ENCODE measurements around the gene TNFAIP6.

The TNFAIP6 gene

GRCh38 chr2:151409601-151410484 is 52.5 kb downstream of the TNFAIP6 start, which contains the start of gene RIF1:
RIF1 (plus strand) TSS chr2:151409902; CDS start chr2:151410424, 522 bp downstream.
- peaks cover 28 to 35% of the 10 kb centered on the region in 2 experiments for H3K36me3 ChIP-seq (ENCODE audit: control insufficient read depth in 2 of 2, insufficient read depth in 1 of 2, low read length in 2 of 2)
- H3K9me3 ChIP-seq (ENCODE audit: control insufficient read depth, insufficient read depth, low read depth, low read length) = no peaks in the 10 kb centered on the region
- H3K4me3 ChIP-seq (ENCODE audit: low read depth, low read length) = peak within 1 kb of the TSS; percentile 87
- ChIA-PET CTCF (interaction anchor here (0.7 kb wide), 1 partner anchor 222 kb away, joined by 4 read pairs; no protein-coding TSS in a partner anchor), POLR2A (interaction anchor here (0.6 to 1.4 kb wide), 7 partner anchors 11 to 925 kb away, joined by 3 to 11 read pairs (median 4); partner anchors contain the start of genes FMNL2, NMI and RBM43)
- H3K4me1 ChIP-seq (ENCODE audit: control insufficient read depth, insufficient read depth, low read length) = no peaks in the 10 kb centered on the region
- H3K27ac ChIP-seq (ENCODE audit: extremely low read depth, low read depth, low read length) = peak within 1 kb of the TSS; percentile 89
- TF ChIP-seq ZNF274 (IDR thresholded peaks at IDR 0.05; ENCODE audit: low read length) (no peak), ZNF274 (tag by site-specific recombination; IDR thresholded peaks at IDR 0.05; ENCODE audit: borderline replicate concordance) (no peak), ZNF132 (tag by site-specific recombination; IDR thresholded peaks at IDR 0.05; ENCODE audit: borderline replicate concordance) (no peak), ZNF747 (tag by site-specific recombination; IDR thresholded peaks at IDR 0.05) (no peak), GLIS2 (tag by site-specific recombination; IDR thresholded peaks at IDR 0.05) (no peak), ZNF518A (tag by site-specific recombination; conservative IDR thresholded peaks at IDR 0.05; ENCODE audit: low read depth) (peak; percentile 47; the same call in 1 of the 2 replicates), REPIN1 (tag by site-specific recombination; IDR thresholded peaks at IDR 0.05; ENCODE audit: low read depth) (no peak), PBX3 (CRISPR knock-in tag; IDR thresholded peaks at IDR 0.05) (peak; percentile 91; the same call in 1 of the 2 replicates), ZNF121 (tag by site-specific recombination; IDR thresholded peaks at IDR 0.05) (0 out of 2 replicates have a peak, but pooled peaks have one; percentile 8), ZNF624 (tag by site-specific recombination; IDR thresholded peaks at IDR 0.05) (no peak), GLIS1 (tag by site-specific recombination; IDR thresholded peaks at IDR 0.05) (peak; percentile 10; the same call in 1 of the 2 replicates), ZBTB8A (tag by site-specific recombination; IDR thresholded peaks at IDR 0.05) (peak; percentile 31; the same call in 1 of the 2 replicates), ZNF133 (tag by site-specific recombination; IDR thresholded peaks at IDR 0.05) (no peak), ZNF623 (tag by site-specific recombination; IDR thresholded peaks at IDR 0.05) (no peak), ZNF404 (tag by site-specific recombination; IDR thresholded peaks at IDR 0.05) (no peak), ZNF513 (tag by site-specific recombination; IDR thresholded peaks at IDR 0.05) (no peak), ZNF560 (tag by site-specific recombination; IDR thresholded peaks at IDR 0.05; ENCODE audit: borderline replicate concordance) (no peak), ZBTB10 (tag by site-specific recombination; IDR thresholded peaks at IDR 0.05) (peak; percentile 47; the same call in 1 of the 2 replicates), KLF1 (tag by site-specific recombination; IDR thresholded peaks at IDR 0.05) (peak; percentile 75; the same call in 1 of the 2 replicates), ZIC2 (tag by site-specific recombination; IDR thresholded peaks at IDR 0.05) (peak; percentile 73), ZNF350 (tag by site-specific recombination; IDR thresholded peaks at IDR 0.05) (no peak), HIC1 (tag by site-specific recombination; IDR thresholded peaks at IDR 0.05) (no peak; the same call in 1 of the 2 replicates), FEZF1 (tag by site-specific recombination; IDR thresholded peaks at IDR 0.05) (no peak)
